HCT116 (cell line): Measurements from ENCODE around the gene KRTAP19-8. TPM values are rescaled to one million over a fixed set of nuclear protein-coding genes. Genes with fewer than 3 reads are reported as not detected.

ENCODE experiments used
- ATAC-seq: fragments of 200-7000 bp; cut with Tn5 transposase; 2 replicates; pipeline ENCODE4 v1.9.1; 2020; ENCODE audit warnings: mild to moderate bottlenecking, moderate library complexity
- BruUV-seq: library from RNA; stranded (reverse); fragments of 400-500 nt; replicated peaks from 2 replicates; lab custom pipeline; 2021; lab: Mats Ljungman, UMichigan
- CTCF ChIA-PET: fragments of 300-600 bp; sonication (Branson Sonifier 250); formaldehyde crosslinking; loops from one replicate; lab custom pipeline; 2021; ENCODE audit warnings: antibody characterized with exemption; lab: Charles Lee
- POLR2A ChIA-PET: fragments of 300-600, 350-600 bp; sonication (Branson Sonifier 250); formaldehyde crosslinking; loops from one replicate; lab custom pipeline; 2021; ENCODE audit warnings: antibody characterized with exemption; lab: Charles Lee
- RAD21 ChIA-PET, 2 experiments: fragments of 300-600 bp; sonication (Branson Sonifier 250); formaldehyde crosslinking; loops; one replicate each; lab custom pipeline; 2023; ENCODE audit warnings: low total read pairs in 2 of 2; ENCODE audit not compliant: uncharacterized antibody in 2 of 2, unreplicated experiment in 2 of 2, low non-redundant PET in 1 of 2; lab: Charles Lee
- DNase-seq: peaks from one replicate; pipeline ENCODE4 v3.0.0-alpha.2; 2010; ENCODE audit warnings: low read depth, low spot score
- H2AFZ ChIP-seq: fragments of 200-600 bp; shearing (Covaris generic), sonication (generic); 2 replicates; pipeline ENCODE4 v1.6.1; 2017; ENCODE audit warnings: low read depth, mixed run types, mixed read lengths, antibody characterized with exemption, low read length; ENCODE audit not compliant: poor library complexity, severe bottlenecking
- H3K27ac ChIP-seq: 2 replicates; pipeline ENCODE4 v1.5.1; 2012; ENCODE audit warnings: low read depth, low read length
- H3K27me3 ChIP-seq: fragments of 200-600 bp; sonication (generic); 2 replicates; pipeline ENCODE4 v1.6.1; 2016; ENCODE audit warnings: mixed run types, low read length, mixed read lengths; ENCODE audit not compliant: insufficient read depth
- H3K36me3 ChIP-seq, 2 experiments: fragments of 200-500 bp in 1 of 2; fragments of 200-600 bp in 1 of 2; sonication (Bioruptor generic) in 1 of 2; sonication (generic) in 1 of 2; 2 replicates each; pipeline versions ENCODE4 v1.5.1 to v1.6.1; 2014 to 2016; ENCODE audit warnings: low read length in 2 of 2, inconsistent platforms in 1 of 2, mixed read lengths in 1 of 2, mixed run types in 1 of 2; ENCODE audit not compliant: insufficient read depth in 2 of 2, control insufficient read depth in 1 of 2
- H3K4me1 ChIP-seq, 2 experiments: fragments of 200-600 bp in 1 of 2; sonication (generic) in 1 of 2; 2 replicates each; pipeline versions ENCODE4 v1.5.1 to v1.6.1; 2012 to 2017; ENCODE audit warnings: low read length in 2 of 2, inconsistent platforms in 1 of 2, mild to moderate bottlenecking in 1 of 2, mixed read lengths in 1 of 2, mixed run types in 1 of 2, moderate library complexity in 1 of 2; ENCODE audit not compliant: insufficient read depth in 2 of 2, control insufficient read depth in 1 of 2
- H3K4me2 ChIP-seq: fragments of 200-600 bp; sonication (generic); 2 replicates; pipeline ENCODE4 v1.6.1; 2017; ENCODE audit warnings: mixed run types, low read length, mixed read lengths
- H3K4me3 ChIP-seq, 2 experiments: fragments of 200-600 bp in 1 of 2; sonication (generic) in 1 of 2; replicated peaks in 1 of 2; 2 replicates each; pipeline ENCODE4 v1.5.1; 2011 to 2016; ENCODE audit warnings: low read length in 2 of 2, control low read depth in 1 of 2, low read depth in 1 of 2, mild to moderate bottlenecking in 1 of 2, mixed read lengths in 1 of 2, mixed run types in 1 of 2
- H3K79me2 ChIP-seq: fragments of 200-600 bp; sonication (generic); 2 replicates; pipeline ENCODE4 v1.6.1; 2017; ENCODE audit warnings: mild to moderate bottlenecking, mixed run types, low read length, moderate library complexity, mixed read lengths; ENCODE audit not compliant: insufficient read depth
- H3K9ac ChIP-seq: fragments of 200-600 bp; sonication (generic); 2 replicates; pipeline ENCODE4 v1.6.1; 2016; ENCODE audit warnings: low read length, mixed read lengths
- H3K9me2 ChIP-seq: fragments of 200-600 bp; sonication (generic), shearing (Covaris generic); 2 replicates; pipeline ENCODE4 v1.6.1; 2017; ENCODE audit warnings: mixed run types, mild to moderate bottlenecking, moderate library complexity; ENCODE audit not compliant: insufficient read depth
- H3K9me3 ChIP-seq, 2 experiments: fragments of 200-500 bp in 1 of 2; fragments of 200-600 bp in 1 of 2; sonication (Bioruptor generic) in 1 of 2; sonication (generic) in 1 of 2; 2 replicates each; pipeline ENCODE4 v1.6.1; 2014 to 2017; ENCODE audit warnings: low read length in 2 of 2, mixed read lengths in 2 of 2, inconsistent platforms in 1 of 2, low read depth in 1 of 2, mild to moderate bottlenecking in 1 of 2, mixed run types in 1 of 2, moderate library complexity in 1 of 2; ENCODE audit not compliant: control insufficient read depth in 1 of 2, insufficient read depth in 1 of 2
- H4K20me1 ChIP-seq: fragments of 200-600 bp; sonication (generic), shearing (Covaris generic); 2 replicates; pipeline ENCODE4 v1.6.1; 2017; ENCODE audit warnings: mixed run types, mild to moderate bottlenecking, moderate library complexity; ENCODE audit not compliant: insufficient read depth
- CBX3 ChIP-seq: IDR thresholded peaks from 2 replicates; pipeline ENCODE4 v1.6.1; 2012; ENCODE audit warnings: low read depth
- EGR1 ChIP-seq: IDR thresholded peaks from 2 replicates; pipeline ENCODE4 v1.6.1; 2012; ENCODE audit warnings: low read depth
- ELF1 ChIP-seq: IDR thresholded peaks from 2 replicates; pipeline ENCODE4 v1.6.1; 2012; ENCODE audit warnings: low read depth, borderline replicate concordance
- EZH2 ChIP-seq: fragments of 200-600 bp; sonication (generic); IDR thresholded peaks from 2 replicates; pipeline ENCODE4 v1.6.1; 2017; ENCODE audit warnings: antibody characterized with exemption, mixed run types
- EZH2phosphoT487 ChIP-seq: fragments of 200-600 bp; IDR thresholded peaks from 2 replicates; pipeline ENCODE4 v1.6.1; 2018; ENCODE audit warnings: antibody characterized with exemption, borderline replicate concordance
- FOSL1 ChIP-seq: IDR thresholded peaks from 2 replicates; pipeline ENCODE4 v1.6.1; 2012; ENCODE audit warnings: low read depth
- JUND ChIP-seq: IDR thresholded peaks from 2 replicates; pipeline ENCODE4 v1.6.1; 2012
- RAD21 ChIP-seq: IDR thresholded peaks from 2 replicates; pipeline ENCODE4 v1.6.1; 2012; ENCODE audit warnings: low read depth, mild to moderate bottlenecking
- SP1 ChIP-seq: IDR thresholded peaks from 2 replicates; pipeline ENCODE4 v1.6.1; 2012; ENCODE audit warnings: low read depth
- SRF ChIP-seq: IDR thresholded peaks from 2 replicates; pipeline ENCODE4 v1.6.1; 2012; ENCODE audit warnings: low read depth
- TCF7L2 ChIP-seq: IDR thresholded peaks from 2 replicates; pipeline ENCODE4 v1.7.0; 2011; ENCODE audit warnings: borderline replicate concordance, inconsistent platforms; ENCODE audit not compliant: insufficient read depth, insufficient read length; ENCODE audit errors: extremely low read depth
- YY1 ChIP-seq: IDR thresholded peaks from 2 replicates; pipeline ENCODE4 v1.6.1; 2011; ENCODE audit warnings: low read length, low read depth, moderate library complexity, mild to moderate bottlenecking; ENCODE audit not compliant: insufficient replicate concordance; ENCODE audit errors: extremely low read depth
- intact Hi-C: fragments of 100-400 bp; cut with micrococcal nuclease; formaldehyde crosslinking; loops from 2 replicates; pipeline ENCODE4 v1.10.0; 2022
- total RNA-seq: library from RNA; stranded (reverse); gene quantifications from one replicate; pipeline ENCODE4 v1.2.1, GENCODE V29; 2021; ENCODE audit not compliant: unreplicated experiment
- TF ChIP-seq, protein P1 (sequence below): IDR thresholded peaks from 2 replicates; pipeline ENCODE4 v1.6.1; 2011; ENCODE audit warnings: mild to moderate bottlenecking, low read length, moderate library complexity; ENCODE audit not compliant: insufficient replicate concordance; ENCODE audit errors: extremely low read depth
- TF ChIP-seq, protein P2 (sequence below), 3 experiments: fragments of 200-600 bp in 1 of 3; sonication (generic) in 1 of 3; IDR thresholded peaks in 2 of 3; conservative IDR thresholded peaks in 1 of 3; 2 replicates each; pipeline ENCODE4 v1.5.1; 2012 to 2017; ENCODE audit warnings: low read depth in 2 of 3, low read length in 2 of 3, antibody characterized with exemption in 1 of 3, borderline replicate concordance in 1 of 3, control low read depth in 1 of 3, mild to moderate bottlenecking in 1 of 3, mixed read lengths in 1 of 3, mixed run types in 1 of 3, moderate library complexity in 1 of 3; ENCODE audit not compliant: insufficient read depth in 1 of 3
- TF ChIP-seq, protein P3 (sequence below): IDR thresholded peaks from 2 replicates; pipeline ENCODE4 v1.6.1; 2012
- TF ChIP-seq, protein P4 (sequence below): IDR thresholded peaks from 2 replicates; pipeline ENCODE4 v1.6.1; 2012; ENCODE audit warnings: low read depth

The KRTAP19-8 gene
- total RNA-seq, 1 experiment from 2014 or later: not detected

DNA sequence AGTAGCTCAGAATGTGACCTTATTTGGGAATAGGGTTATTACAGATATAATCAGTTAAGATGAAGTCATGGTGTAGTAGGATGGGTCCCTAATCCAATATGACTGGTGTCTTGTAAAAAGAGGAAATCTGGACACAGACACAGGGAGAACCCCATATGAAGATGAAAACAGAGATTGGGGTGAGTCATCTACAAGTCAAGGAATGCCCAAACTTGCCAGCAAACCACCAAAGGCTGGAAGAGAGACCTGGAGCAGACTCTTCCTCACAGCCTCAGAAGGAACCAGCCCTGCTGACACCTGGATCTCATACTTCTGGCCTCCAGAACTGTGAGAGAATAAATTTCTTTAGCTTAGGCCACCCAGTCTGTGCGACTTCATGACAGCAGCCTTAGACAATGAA is 29.9 kb downstream of the KRTAP19-8 start:
- ATAC-seq (no peak), DNase-seq (no peak)
- TF ChIP-seq, protein P1, sequence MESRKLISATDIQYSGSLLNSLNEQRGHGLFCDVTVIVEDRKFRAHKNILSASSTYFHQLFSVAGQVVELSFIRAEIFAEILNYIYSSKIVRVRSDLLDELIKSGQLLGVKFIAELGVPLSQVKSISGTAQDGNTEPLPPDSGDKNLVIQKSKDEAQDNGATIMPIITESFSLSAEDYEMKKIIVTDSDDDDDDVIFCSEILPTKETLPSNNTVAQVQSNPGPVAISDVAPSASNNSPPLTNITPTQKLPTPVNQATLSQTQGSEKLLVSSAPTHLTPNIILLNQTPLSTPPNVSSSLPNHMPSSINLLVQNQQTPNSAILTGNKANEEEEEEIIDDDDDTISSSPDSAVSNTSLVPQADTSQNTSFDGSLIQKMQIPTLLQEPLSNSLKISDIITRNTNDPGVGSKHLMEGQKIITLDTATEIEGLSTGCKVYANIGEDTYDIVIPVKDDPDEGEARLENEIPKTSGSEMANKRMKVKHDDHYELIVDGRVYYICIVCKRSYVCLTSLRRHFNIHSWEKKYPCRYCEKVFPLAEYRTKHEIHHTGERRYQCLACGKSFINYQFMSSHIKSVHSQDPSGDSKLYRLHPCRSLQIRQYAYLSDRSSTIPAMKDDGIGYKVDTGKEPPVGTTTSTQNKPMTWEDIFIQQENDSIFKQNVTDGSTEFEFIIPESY: no peak
- TF ChIP-seq SP1 (no peak), JUND (no peak), FOSL1 (no peak), EGR1 (no peak), YY1 (no peak), EZH2phosphoT487 (no peak), EZH2 (no peak), CBX3 (no peak), SRF (no peak), TCF7L2 (no peak), RAD21 (no peak), ELF1 (no peak)
- TF ChIP-seq, protein P2, sequence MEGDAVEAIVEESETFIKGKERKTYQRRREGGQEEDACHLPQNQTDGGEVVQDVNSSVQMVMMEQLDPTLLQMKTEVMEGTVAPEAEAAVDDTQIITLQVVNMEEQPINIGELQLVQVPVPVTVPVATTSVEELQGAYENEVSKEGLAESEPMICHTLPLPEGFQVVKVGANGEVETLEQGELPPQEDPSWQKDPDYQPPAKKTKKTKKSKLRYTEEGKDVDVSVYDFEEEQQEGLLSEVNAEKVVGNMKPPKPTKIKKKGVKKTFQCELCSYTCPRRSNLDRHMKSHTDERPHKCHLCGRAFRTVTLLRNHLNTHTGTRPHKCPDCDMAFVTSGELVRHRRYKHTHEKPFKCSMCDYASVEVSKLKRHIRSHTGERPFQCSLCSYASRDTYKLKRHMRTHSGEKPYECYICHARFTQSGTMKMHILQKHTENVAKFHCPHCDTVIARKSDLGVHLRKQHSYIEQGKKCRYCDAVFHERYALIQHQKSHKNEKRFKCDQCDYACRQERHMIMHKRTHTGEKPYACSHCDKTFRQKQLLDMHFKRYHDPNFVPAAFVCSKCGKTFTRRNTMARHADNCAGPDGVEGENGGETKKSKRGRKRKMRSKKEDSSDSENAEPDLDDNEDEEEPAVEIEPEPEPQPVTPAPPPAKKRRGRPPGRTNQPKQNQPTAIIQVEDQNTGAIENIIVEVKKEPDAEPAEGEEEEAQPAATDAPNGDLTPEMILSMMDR (IDR thresholded peaks at IDR 0.05 in 2 of 3, conservative IDR thresholded peaks at IDR 0.05 in 1 of 3; ENCODE audit: borderline replicate concordance in 1 of 3, insufficient read depth in 1 of 3, low read depth in 2 of 3, low read length in 2 of 3): no peak
- TF ChIP-seq, protein P3, sequence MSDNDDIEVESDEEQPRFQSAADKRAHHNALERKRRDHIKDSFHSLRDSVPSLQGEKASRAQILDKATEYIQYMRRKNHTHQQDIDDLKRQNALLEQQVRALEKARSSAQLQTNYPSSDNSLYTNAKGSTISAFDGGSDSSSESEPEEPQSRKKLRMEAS: no peak
- TF ChIP-seq, protein P4, sequence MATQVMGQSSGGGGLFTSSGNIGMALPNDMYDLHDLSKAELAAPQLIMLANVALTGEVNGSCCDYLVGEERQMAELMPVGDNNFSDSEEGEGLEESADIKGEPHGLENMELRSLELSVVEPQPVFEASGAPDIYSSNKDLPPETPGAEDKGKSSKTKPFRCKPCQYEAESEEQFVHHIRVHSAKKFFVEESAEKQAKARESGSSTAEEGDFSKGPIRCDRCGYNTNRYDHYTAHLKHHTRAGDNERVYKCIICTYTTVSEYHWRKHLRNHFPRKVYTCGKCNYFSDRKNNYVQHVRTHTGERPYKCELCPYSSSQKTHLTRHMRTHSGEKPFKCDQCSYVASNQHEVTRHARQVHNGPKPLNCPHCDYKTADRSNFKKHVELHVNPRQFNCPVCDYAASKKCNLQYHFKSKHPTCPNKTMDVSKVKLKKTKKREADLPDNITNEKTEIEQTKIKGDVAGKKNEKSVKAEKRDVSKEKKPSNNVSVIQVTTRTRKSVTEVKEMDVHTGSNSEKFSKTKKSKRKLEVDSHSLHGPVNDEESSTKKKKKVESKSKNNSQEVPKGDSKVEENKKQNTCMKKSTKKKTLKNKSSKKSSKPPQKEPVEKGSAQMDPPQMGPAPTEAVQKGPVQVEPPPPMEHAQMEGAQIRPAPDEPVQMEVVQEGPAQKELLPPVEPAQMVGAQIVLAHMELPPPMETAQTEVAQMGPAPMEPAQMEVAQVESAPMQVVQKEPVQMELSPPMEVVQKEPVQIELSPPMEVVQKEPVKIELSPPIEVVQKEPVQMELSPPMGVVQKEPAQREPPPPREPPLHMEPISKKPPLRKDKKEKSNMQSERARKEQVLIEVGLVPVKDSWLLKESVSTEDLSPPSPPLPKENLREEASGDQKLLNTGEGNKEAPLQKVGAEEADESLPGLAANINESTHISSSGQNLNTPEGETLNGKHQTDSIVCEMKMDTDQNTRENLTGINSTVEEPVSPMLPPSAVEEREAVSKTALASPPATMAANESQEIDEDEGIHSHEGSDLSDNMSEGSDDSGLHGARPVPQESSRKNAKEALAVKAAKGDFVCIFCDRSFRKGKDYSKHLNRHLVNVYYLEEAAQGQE: no peak
- Histone ChIP-seq H3K79me2 (no peaks in the 10 kb centered on the region), H3K9me3 (no peaks in the 10 kb centered on the region), H3K27ac (no peak overlapping the region), H4K20me1 (no peaks in the 10 kb centered on the region), H3K9ac (no peak overlapping the region), H3K4me2 (no peak overlapping the region), H3K4me1 (no peaks in the 10 kb centered on the region), H3K4me3 (no peak overlapping the region), H3K27me3 (no peaks in the 10 kb centered on the region), H2AFZ (no peak overlapping the region), H3K36me3 (no peaks in the 10 kb centered on the region), H3K9me2 (no peaks in the 10 kb centered on the region)
- POLR2A ChIA-PET: no interaction called here
- intact Hi-C loops: no loop called here
- RAD21 ChIA-PET: no interaction called here
- no TSS peak for BruUV-seq
- CTCF ChIA-PET: no interaction called here
